ENCODE data around the gene FBXL7.

GRCh38 chr5:15560421-15560820 lies 60.4 kb downstream of the FBXL7 start:
- no peak for TF ChIP-seq POLR2A (IDR thresholded peaks at IDR 0.05)
- TF ChIP-seq, protein P1, sequence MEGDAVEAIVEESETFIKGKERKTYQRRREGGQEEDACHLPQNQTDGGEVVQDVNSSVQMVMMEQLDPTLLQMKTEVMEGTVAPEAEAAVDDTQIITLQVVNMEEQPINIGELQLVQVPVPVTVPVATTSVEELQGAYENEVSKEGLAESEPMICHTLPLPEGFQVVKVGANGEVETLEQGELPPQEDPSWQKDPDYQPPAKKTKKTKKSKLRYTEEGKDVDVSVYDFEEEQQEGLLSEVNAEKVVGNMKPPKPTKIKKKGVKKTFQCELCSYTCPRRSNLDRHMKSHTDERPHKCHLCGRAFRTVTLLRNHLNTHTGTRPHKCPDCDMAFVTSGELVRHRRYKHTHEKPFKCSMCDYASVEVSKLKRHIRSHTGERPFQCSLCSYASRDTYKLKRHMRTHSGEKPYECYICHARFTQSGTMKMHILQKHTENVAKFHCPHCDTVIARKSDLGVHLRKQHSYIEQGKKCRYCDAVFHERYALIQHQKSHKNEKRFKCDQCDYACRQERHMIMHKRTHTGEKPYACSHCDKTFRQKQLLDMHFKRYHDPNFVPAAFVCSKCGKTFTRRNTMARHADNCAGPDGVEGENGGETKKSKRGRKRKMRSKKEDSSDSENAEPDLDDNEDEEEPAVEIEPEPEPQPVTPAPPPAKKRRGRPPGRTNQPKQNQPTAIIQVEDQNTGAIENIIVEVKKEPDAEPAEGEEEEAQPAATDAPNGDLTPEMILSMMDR (IDR thresholded peaks at IDR 0.05), result no peak
